Vein endothelial cell (primary cell): ENCODE measurements around the gene IL13RA2. TPM values are rescaled to one million over a fixed set of nuclear protein-coding genes. Genes with fewer than 3 reads are reported as not detected.

Source experiments
- small RNA-seq: library from RNA; depleted of rRNA; stranded (forward); fragments of <200 nt; gene quantifications from one replicate; pipeline ENCODE3, GENCODE V24; 2012
- total RNA-seq: library from RNA; depleted of rRNA; stranded (reverse); fragments of >200 nt; gene quantifications from 2 replicates; pipeline ENCODE4 v1.2.3, GENCODE V29; 2012

IL13RA2 gene
- total RNA-seq, result 0.19 and 26.8 TPM in 2 replicates

GRCh38 chrX:115017455-115017854 lies at the start of gene IL13RA2:
TSS of gene IL13RA2 (minus strand) at chrX:115017616. CDS start at chrX:115017269, 347 bp downstream.

Small RNA genes within 50 kb of the gene (small RNA-seq; reads per million reads assigned to genes)
- gene RNU6-648P, result not detected

Other genes starting within 250 kb of the IL13RA2 start
- not detected in 2 replicates for gene RBMXL3, start 171.8 kb upstream of the IL13RA2 start, total RNA-seq
- gene LRCH2, start 216.5 kb upstream of the IL13RA2 start, total RNA-seq, result 4.9 and 5.0 TPM in 2 replicates